HG02642 (cell line): ENCODE results near the gene NOX1.
"Not testable (repeated sequence)": the region's sequence is repeated elsewhere in the genome, so short reads cannot be mapped to it uniquely, and the experiment has no call there.

Source experiments
- ATAC-seq: cut with Tn5 transposase; IDR thresholded peaks from one replicate; pipeline ENCODE4 v1.9.1; 2021; ENCODE audit warnings: mild to moderate bottlenecking; ENCODE audit not compliant: unreplicated experiment, poor library complexity

The NOX1 gene

GRCh38 chrX:100819837-100820666 lies 54.1 kb downstream of the NOX1 start, which contains the start of gene CSTF2:
TSS of gene CSTF2 (plus strand) at chrX:100820391. CDS start at chrX:100820417, 26 bp downstream.
- ATAC-seq, result peak; percentile 100

- no peak for ATAC-seq
These were observed 54.7 kb downstream of the NOX1 start for GRCh38 chrX:100819534-100819836.

- no peak for ATAC-seq
These were observed 56.8 kb downstream of the NOX1 start for GRCh38 chrX:100817340-100817739.

- no peak for ATAC-seq
These were observed 61.7 kb downstream of the NOX1 start for GRCh38 chrX:100812216-100813158.

- ATAC-seq, result not testable (repeated sequence)
These were observed 65.9 kb downstream of the NOX1 start for GRCh38 chrX:100808265-100808664.

- ATAC-seq, result no peak
These were observed 69.4 kb downstream of the NOX1 start for GRCh38 chrX:100804780-100805179.

GRCh38 chrX:100802843-100803242 lies 71.3 kb downstream of the NOX1 start:
- ATAC-seq, result no peak

- ATAC-seq, result no peak
These were observed 75.5 kb downstream of the NOX1 start for GRCh38 chrX:100798484-100799214.

- ATAC-seq, result no peak
These were observed 76.8 kb downstream of the NOX1 start for GRCh38 chrX:100797359-100797758.

- not testable (repeated sequence) for ATAC-seq
These were observed 77.8 kb downstream of the NOX1 start for GRCh38 chrX:100796371-100796770.
